ENCODE data around the gene KTN1. TPM values are rescaled to one million over a fixed set of nuclear protein-coding genes. Genes with fewer than 3 reads are reported as not detected.

KTN1 gene
- polyA plus RNA-seq, 1 donor from 2014 or later, result 95.0 TPM

DNA sequence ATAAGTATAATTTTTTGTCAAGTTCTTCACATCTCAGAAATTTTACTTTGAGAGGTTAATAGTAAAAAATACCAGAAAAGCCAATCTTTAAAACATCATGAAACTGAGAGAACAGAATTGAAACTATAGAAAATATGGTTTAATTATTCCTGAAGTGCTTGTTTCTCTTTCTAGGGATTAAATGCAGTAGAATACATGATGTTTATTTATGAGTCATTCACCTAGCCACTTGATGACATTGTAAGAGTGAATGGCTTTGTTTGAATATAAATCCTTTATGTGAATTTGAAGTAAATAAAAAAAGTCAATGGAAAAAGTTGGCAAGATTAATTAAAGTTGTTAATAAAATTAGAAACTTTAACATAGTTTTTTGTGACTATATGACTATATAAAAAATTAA lies 48.4 kb downstream of the KTN1 start:
- H3K4me2 ChIP-seq (ENCODE audit: low read length), result no peak overlapping the region
- H2AFZ ChIP-seq (ENCODE audit: low read depth, low read length), result no peak overlapping the region
- H3K9ac ChIP-seq (ENCODE audit: low read length), result no peak overlapping the region
- H3K9me3 ChIP-seq (ENCODE audit: low read length), result no peaks in the 10 kb centered on the region
- H4K20me1 ChIP-seq (ENCODE audit: insufficient read depth), result no peaks in the 10 kb centered on the region
- TF ChIP-seq, protein P1, sequence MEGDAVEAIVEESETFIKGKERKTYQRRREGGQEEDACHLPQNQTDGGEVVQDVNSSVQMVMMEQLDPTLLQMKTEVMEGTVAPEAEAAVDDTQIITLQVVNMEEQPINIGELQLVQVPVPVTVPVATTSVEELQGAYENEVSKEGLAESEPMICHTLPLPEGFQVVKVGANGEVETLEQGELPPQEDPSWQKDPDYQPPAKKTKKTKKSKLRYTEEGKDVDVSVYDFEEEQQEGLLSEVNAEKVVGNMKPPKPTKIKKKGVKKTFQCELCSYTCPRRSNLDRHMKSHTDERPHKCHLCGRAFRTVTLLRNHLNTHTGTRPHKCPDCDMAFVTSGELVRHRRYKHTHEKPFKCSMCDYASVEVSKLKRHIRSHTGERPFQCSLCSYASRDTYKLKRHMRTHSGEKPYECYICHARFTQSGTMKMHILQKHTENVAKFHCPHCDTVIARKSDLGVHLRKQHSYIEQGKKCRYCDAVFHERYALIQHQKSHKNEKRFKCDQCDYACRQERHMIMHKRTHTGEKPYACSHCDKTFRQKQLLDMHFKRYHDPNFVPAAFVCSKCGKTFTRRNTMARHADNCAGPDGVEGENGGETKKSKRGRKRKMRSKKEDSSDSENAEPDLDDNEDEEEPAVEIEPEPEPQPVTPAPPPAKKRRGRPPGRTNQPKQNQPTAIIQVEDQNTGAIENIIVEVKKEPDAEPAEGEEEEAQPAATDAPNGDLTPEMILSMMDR (IDR thresholded peaks at IDR 0.05; ENCODE audit: poor library complexity, severe bottlenecking), result no peak
- TF ChIP-seq EZH2 (IDR thresholded peaks at IDR 0.05; ENCODE audit: borderline replicate concordance, insufficient read depth, low read length, poor library complexity, severe bottlenecking) (no peak), TAF1 (IDR thresholded peaks at IDR 0.05; ENCODE audit: low read depth) (no peak), MXI1 (conservative IDR thresholded peaks at IDR 0.05; ENCODE audit: poor library complexity, severe bottlenecking) (no peak), POLR2AphosphoS5 (IDR thresholded peaks at IDR 0.05) (no peak), SMC3 (conservative IDR thresholded peaks at IDR 0.05; ENCODE audit: poor library complexity) (no peak), EP300 (conservative IDR thresholded peaks at IDR 0.05; ENCODE audit: poor library complexity, severe bottlenecking) (no peak), RAD21 (conservative IDR thresholded peaks at IDR 0.05) (no peak)
- TF ChIP-seq, protein P2, sequence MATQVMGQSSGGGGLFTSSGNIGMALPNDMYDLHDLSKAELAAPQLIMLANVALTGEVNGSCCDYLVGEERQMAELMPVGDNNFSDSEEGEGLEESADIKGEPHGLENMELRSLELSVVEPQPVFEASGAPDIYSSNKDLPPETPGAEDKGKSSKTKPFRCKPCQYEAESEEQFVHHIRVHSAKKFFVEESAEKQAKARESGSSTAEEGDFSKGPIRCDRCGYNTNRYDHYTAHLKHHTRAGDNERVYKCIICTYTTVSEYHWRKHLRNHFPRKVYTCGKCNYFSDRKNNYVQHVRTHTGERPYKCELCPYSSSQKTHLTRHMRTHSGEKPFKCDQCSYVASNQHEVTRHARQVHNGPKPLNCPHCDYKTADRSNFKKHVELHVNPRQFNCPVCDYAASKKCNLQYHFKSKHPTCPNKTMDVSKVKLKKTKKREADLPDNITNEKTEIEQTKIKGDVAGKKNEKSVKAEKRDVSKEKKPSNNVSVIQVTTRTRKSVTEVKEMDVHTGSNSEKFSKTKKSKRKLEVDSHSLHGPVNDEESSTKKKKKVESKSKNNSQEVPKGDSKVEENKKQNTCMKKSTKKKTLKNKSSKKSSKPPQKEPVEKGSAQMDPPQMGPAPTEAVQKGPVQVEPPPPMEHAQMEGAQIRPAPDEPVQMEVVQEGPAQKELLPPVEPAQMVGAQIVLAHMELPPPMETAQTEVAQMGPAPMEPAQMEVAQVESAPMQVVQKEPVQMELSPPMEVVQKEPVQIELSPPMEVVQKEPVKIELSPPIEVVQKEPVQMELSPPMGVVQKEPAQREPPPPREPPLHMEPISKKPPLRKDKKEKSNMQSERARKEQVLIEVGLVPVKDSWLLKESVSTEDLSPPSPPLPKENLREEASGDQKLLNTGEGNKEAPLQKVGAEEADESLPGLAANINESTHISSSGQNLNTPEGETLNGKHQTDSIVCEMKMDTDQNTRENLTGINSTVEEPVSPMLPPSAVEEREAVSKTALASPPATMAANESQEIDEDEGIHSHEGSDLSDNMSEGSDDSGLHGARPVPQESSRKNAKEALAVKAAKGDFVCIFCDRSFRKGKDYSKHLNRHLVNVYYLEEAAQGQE (IDR thresholded peaks at IDR 0.05; ENCODE audit: borderline replicate concordance), result no peak
- no peaks in the 10 kb centered on the region for H3K79me2 ChIP-seq (replicated peaks; ENCODE audit: insufficient read depth, low read length)
- no peak overlapping the region for H3K4me3 ChIP-seq (ENCODE audit: low read length)
- no peaks in the 10 kb centered on the region for H3F3A ChIP-seq (ENCODE audit: insufficient read depth, low read length, poor library complexity, severe bottlenecking)
- H3K9me2 ChIP-seq (ENCODE audit: insufficient read depth, low read length), result no peaks in the 10 kb centered on the region
- H3K27me3 ChIP-seq (ENCODE audit: insufficient read depth, low read depth, low read length), result no peaks in the 10 kb centered on the region
- no peak overlapping the region for H3K27ac ChIP-seq (ENCODE audit: low read length)
- peaks cover 7% of the 10 kb centered on the region for H3K36me3 ChIP-seq (ENCODE audit: insufficient read depth, low read length)

DNA sequence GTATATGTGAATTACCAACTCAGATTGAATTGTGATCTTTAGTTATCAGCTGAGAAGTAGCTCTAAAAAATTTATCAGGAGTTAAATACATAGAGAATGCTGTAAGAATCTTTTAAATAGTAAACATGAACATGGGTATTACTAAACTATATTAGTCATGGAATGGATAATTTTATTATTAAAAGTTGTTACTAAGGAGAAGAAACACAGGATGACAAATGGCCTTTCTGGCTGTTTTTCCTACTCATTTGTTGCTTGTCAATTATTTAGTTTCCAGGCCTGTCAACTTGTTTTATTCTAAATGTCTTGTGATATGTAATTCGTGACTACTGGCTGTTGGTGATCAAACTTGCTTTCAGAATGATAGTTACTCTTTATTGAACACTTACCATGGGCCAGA lies 58.7 kb downstream of the KTN1 start:
- Histone ChIP-seq H3K9me3 (ENCODE audit: low read length) (no peaks in the 10 kb centered on the region), H2AFZ (ENCODE audit: low read depth, low read length) (no peak overlapping the region), H4K20me1 (ENCODE audit: insufficient read depth) (no peaks in the 10 kb centered on the region), H3K9me2 (ENCODE audit: insufficient read depth, low read length) (no peaks in the 10 kb centered on the region), H3K36me3 (ENCODE audit: insufficient read depth, low read length) (peaks cover 5% of the 10 kb centered on the region), H3K27me3 (ENCODE audit: insufficient read depth, low read depth, low read length) (no peaks in the 10 kb centered on the region), H3K27ac (ENCODE audit: low read length) (no peak overlapping the region), H3K4me3 (ENCODE audit: low read length) (no peak overlapping the region), H3K4me2 (ENCODE audit: low read length) (no peak overlapping the region), H3F3A (ENCODE audit: insufficient read depth, low read length, poor library complexity, severe bottlenecking) (no peaks in the 10 kb centered on the region), H3K79me2 (replicated peaks; ENCODE audit: insufficient read depth, low read length) (no peaks in the 10 kb centered on the region), H3K9ac (ENCODE audit: low read length) (no peak overlapping the region)
- no peak for TF ChIP-seq RAD21 (conservative IDR thresholded peaks at IDR 0.05)
- no peak for TF ChIP-seq EZH2 (IDR thresholded peaks at IDR 0.05; ENCODE audit: borderline replicate concordance, insufficient read depth, low read length, poor library complexity, severe bottlenecking)
- TF ChIP-seq TAF1 (IDR thresholded peaks at IDR 0.05; ENCODE audit: low read depth), result no peak
- TF ChIP-seq, protein P2 (IDR thresholded peaks at IDR 0.05; ENCODE audit: borderline replicate concordance), result no peak
- TF ChIP-seq POLR2AphosphoS5 (IDR thresholded peaks at IDR 0.05), result no peak
- TF ChIP-seq MXI1 (conservative IDR thresholded peaks at IDR 0.05; ENCODE audit: poor library complexity, severe bottlenecking), result no peak
- TF ChIP-seq, protein P1 (IDR thresholded peaks at IDR 0.05; ENCODE audit: poor library complexity, severe bottlenecking), result no peak
- no peak for TF ChIP-seq EP300 (conservative IDR thresholded peaks at IDR 0.05; ENCODE audit: poor library complexity, severe bottlenecking)
- no peak for TF ChIP-seq SMC3 (conservative IDR thresholded peaks at IDR 0.05; ENCODE audit: poor library complexity)

Measured in neural cell (in vitro differentiated cells).